ENCODE results near the gene CNIH3.

GRCh38 chr1:224780736-224781135 is 164.6 kb downstream of the CNIH3 start:
- TF ChIP-seq CTCF (optimal IDR thresholded peaks at IDR 0.05 in 1 of 3, IDR thresholded peaks at IDR 0.05 in 1 of 3, conservative IDR thresholded peaks at IDR 0.05 in 1 of 3; ENCODE audit: extremely low read depth in 1 of 3, insufficient read depth in 2 of 3, low read length in 3 of 3), result no peak
- no peak for TF ChIP-seq EZH2 (IDR thresholded peaks at IDR 0.05; ENCODE audit: low read length)

Data from keratinocyte (primary cell).